PC-9 (cell line): ENCODE results near the gene PRKAR1A.

ENCODE experiments used
- EZH2 ChIP-seq: fragments of 200-600 bp; sonication (generic); IDR thresholded peaks from 2 replicates; pipeline ENCODE4 v1.8.0; 2017; ENCODE audit warnings: antibody characterized with exemption, low read depth
- TF ChIP-seq, protein P1 (sequence below): fragments of 200-600 bp; sonication (generic); conservative IDR thresholded peaks from 2 replicates; pipeline ENCODE4 v1.6.1; 2017; ENCODE audit warnings: mixed run types, antibody characterized with exemption, mild to moderate bottlenecking, moderate library complexity

DNA sequence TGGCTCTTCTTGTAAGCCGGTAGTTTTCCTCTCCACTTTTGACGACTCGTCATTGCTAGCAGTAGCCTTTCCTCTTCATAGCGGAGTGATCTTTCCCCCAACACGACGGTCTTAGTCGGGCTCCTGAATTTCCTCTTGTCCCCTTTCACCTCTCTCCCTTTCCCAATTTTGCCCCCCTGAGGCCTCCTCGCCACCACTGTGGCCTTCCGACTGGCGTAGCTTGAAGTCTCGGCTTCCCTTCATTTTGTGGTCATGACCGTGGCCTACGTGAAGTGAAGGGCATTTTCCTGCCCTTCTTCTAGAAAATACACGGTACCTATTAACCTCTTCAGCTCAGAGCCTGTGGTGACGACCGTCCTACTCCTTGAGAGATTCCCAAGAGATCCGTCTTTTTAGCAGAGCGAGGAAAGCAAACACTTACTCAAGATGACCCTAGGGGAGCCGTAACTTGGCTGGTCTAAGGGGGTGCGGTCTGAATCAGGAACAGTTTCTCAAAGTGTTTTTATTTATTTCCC lies 787 bp downstream of the PRKAR1A start:
- TF ChIP-seq, protein P1, sequence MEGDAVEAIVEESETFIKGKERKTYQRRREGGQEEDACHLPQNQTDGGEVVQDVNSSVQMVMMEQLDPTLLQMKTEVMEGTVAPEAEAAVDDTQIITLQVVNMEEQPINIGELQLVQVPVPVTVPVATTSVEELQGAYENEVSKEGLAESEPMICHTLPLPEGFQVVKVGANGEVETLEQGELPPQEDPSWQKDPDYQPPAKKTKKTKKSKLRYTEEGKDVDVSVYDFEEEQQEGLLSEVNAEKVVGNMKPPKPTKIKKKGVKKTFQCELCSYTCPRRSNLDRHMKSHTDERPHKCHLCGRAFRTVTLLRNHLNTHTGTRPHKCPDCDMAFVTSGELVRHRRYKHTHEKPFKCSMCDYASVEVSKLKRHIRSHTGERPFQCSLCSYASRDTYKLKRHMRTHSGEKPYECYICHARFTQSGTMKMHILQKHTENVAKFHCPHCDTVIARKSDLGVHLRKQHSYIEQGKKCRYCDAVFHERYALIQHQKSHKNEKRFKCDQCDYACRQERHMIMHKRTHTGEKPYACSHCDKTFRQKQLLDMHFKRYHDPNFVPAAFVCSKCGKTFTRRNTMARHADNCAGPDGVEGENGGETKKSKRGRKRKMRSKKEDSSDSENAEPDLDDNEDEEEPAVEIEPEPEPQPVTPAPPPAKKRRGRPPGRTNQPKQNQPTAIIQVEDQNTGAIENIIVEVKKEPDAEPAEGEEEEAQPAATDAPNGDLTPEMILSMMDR: no peak
- no peak for TF ChIP-seq EZH2
